Measurements from ENCODE around the gene SLC35D1.
"Not testable (repeated sequence)": the region's sequence is repeated elsewhere in the genome, so short reads cannot be mapped to it uniquely, and the experiment has no call there.

The SLC35D1 gene

DNA sequence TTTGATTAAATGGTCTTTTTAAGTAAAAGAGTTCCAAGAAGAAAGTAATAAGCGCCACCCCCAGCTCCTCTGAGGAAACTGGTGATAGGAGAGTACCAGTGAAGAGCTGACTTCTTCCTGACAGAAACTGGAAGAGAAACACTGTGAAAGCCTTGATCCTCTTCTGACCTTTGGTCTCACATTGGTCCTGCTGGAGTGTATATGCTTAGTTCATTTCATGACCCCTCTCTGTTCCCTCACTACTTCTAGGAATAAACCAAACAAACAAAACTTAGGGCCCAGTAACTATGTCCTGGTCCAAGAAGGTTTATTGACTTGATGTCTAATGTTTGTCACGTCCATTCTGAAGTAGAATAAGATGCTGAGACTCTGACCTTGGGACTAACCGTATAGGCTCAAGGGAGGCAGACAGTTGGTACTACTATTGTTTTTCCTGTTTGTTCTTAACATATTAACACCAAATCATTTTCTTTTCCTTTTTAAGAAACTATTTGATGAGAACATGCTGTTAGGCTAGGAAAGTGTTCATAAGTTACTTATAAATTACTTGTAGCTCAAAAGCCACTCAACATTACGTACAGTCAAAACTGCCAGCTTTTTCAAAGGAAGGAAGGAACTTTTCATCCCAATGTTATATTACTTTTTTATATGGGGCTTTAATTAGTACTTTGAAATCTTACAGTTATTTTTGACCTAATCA is 71.2 kb downstream of the SLC35D1 start:
- no peak for DNase-seq

DNA sequence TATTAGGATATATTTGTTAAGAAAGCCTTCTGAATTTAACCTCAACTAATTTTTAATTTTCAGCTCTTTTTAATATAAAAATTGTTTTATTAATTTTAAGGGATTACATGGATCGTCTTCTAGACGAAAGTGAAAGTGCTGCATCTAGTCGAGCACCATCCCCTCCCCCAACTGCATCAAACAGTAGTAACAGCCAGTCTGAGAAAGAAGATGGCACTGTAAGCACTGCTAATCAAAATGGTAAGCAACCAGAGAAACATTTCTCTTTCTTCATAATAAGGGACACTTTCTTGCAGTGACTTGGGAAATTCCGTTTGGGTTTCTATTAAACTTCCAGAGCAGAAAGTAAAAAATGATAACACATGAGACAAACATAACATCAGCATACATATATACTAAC is 72.3 kb downstream of the SLC35D1 start:
- no peak for DNase-seq

- peak; percentile 13 for DNase-seq
These were observed 73.1 kb downstream of the SLC35D1 start for GRCh38 chr1:66980745-66981367.

DNA sequence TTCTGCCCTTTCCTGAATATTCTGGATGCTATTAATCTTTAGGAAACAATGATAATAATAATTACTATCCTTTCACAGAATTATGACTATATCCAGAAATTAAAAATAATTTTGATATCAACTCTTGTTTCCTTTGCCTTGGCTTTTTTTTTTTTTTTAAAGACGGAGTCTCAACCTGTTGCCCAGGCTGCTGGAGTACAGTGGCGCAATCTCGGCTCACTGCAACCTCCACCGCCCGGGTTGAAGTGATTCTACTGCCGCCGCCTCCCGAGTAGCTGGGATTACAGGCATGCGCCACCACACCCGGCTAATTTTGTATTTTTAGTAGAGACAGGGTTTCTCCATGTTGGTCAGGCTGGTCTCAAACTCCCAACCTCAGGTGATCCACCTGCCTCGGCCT is 74.3 kb downstream of the SLC35D1 start:
- DNase-seq = not testable (repeated sequence)

DNA sequence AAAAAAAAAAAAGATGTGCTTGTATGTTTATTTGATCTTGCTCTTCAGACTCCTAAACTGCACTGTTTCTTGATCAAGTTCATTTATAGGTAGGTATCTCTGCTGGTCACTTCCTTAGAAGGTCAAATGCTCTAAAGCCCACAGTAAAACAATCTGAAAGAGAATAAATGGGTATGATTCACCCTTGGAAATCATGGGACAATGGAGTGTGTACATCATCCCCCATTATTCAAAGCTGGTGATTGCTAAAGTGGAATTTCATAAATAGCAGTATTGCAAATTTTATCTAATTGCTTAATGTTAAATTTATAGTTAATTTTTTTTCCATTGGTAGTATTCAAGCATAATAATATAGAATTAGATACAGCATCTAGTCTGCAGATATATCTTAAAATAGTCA is 75.7 kb downstream of the SLC35D1 start:
- DNase-seq = no peak

GRCh38 chr1:66968574-66968973 is 85.4 kb downstream of the SLC35D1 start:
- no peak for DNase-seq

DNA sequence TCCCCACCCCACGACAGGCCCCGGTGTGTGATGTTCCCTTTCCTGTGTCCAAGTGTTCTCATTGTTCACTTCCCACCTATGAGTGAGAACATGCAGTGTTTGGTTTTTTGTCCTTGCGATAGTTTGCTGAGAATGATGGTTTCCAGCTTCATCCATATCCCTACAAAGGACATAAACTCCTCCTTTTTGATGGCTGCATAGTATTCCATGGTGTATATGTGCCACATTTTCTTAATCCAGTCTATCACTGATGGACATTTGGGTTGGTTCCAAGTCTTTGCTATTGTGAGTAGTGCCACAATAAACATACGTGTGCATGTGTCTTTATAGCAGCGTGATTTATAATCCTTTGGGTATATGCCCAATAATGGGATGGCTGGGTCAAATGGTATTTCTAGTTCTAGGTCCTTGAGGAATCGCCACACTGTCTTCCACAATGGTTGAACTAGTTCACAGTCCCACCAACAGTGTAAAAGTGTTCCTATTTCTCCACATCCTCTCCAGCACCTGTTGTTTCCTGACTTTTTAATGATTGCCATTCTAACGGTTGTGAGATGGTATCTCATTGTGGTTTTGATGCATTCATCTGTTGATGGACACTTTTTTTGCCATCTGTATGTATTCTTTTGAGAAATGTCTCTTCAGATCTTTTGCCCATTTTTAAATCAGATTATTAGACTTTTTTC is 87.6 kb downstream of the SLC35D1 start:
- not testable (repeated sequence) for DNase-seq

DNA sequence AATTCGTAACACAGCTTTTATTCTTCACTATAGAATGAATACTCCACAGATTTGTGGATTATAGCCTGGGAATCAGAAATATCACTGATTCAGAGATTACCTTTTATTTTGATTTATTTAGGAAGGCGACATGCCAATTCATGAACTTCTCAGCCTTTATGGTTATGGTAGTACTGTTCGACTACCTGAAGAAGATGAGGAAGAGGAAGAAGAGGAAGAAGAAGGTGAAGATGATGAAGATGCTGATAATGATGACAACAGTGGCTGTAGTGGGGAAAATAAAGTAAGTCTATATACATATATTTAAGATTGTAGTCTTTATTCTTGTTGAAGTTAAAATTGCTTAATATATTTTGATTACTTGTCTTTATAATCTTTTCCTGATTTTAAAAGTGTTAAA is 96.0 kb downstream of the SLC35D1 start:
- no peak for DNase-seq

DNA sequence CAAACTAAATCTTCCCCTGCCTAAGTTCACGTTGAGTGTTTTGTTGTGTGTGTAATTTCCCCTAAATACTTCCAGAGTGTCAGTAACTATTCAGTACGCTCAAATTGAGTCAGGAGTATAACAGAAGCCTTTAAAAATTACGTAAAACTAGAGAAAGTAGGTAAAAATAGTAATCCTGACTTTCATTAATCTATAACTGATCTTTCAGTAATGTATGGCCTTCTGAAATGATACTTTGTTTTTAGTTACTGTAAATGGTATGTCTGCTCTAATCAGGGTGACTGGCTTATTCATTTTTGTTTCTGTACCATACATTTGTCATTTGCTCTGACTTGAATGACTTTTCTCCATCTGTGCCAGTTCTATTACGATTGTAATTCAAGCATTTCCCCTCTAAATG is 99.7 kb downstream of the SLC35D1 start:
- no peak for DNase-seq

DNA sequence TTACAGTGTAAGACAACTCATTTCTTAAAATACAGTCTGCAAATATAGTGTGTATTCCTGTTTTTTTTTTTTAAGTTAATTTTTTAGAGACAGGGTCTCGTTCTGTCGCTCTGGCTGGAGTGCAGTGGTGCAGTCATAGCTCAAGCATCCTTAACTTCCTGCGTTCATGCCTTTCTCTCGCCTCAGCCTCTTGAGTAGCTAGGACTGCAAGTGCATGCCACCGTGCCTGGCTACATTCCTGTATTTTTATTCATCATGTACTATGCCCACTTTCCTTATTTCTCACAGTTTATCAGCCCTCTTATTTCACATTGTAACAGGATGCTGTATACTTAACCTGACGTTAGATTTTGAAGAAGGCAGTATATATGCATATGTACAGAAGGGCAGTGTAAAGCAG is 102.4 kb downstream of the SLC35D1 start:
- no peak for DNase-seq

All from COR-L47 (cell line).